ENCODE results near the gene BUD31. TPM values are rescaled to one million over a fixed set of nuclear protein-coding genes. Genes with fewer than 3 reads are reported as not detected.
"Not testable (repeated sequence)": the region's sequence is repeated elsewhere in the genome, so short reads cannot be mapped to it uniquely, and the experiment has no call there.

BUD31 gene
- total and polyA plus RNA-seq, 4 donors = 18.5 to 55.9 (median 32.0) TPM

GRCh38 chr7:99429756-99430155 lies 21.0 kb downstream of the BUD31 start:
- Histone ChIP-seq H3K4me1 (ENCODE audit: control insufficient read depth in 4 of 4, insufficient read depth in 4 of 4, low read length in 3 of 4) (peaks cover 0 to 3% (median 0%) of the 10 kb centered on the region in 4 donors), H3K4me3 (ENCODE audit: low read depth in 1 of 3, low read length in 3 of 3) (no peak overlapping the region), H3K9me3 (ENCODE audit: control insufficient read depth in 4 of 4, low read length in 3 of 4) (no peaks in the 10 kb centered on the region), H3K27ac (ENCODE audit: low read depth in 1 of 2, low read length in 2 of 2) (no peak overlapping the region), H3K36me3 (ENCODE audit: control insufficient read depth in 4 of 4, insufficient read depth in 3 of 4, low read depth in 1 of 4, low read length in 3 of 4) (peaks cover 5 to 46% (median 12%) of the 10 kb centered on the region in 4 donors), H3K9ac (ENCODE audit: low read depth in 1 of 2, low read length in 2 of 2) (no peak overlapping the region), H3K27me3 (ENCODE audit: control insufficient read depth in 4 of 4, insufficient read depth in 4 of 4, low read length in 3 of 4) (no peaks in the 10 kb centered on the region)
- DNase-seq (ENCODE audit: low spot score) = no peak
- WGBS = 97% methylated on average over 8 of the region's 8 CpGs
- TF ChIP-seq ATF3 (IDR thresholded peaks at IDR 0.05) = no peak
- TF ChIP-seq JUND (IDR thresholded peaks at IDR 0.05) = no peak
- no peak for TF ChIP-seq RXRA (IDR thresholded peaks at IDR 0.05)
- TF ChIP-seq CTCF (IDR thresholded peaks at IDR 0.05; ENCODE audit: low read depth, low read length, missing input control) = no peak
- no peak for TF ChIP-seq TAF1 (conservative IDR thresholded peaks at IDR 0.05)
- TF ChIP-seq REST (IDR thresholded peaks at IDR 0.05) = no peak
- no peak for TF ChIP-seq FOXA1 (IDR thresholded peaks at IDR 0.05)
- no peak for TF ChIP-seq HNF4G (IDR thresholded peaks at IDR 0.05)
- no peak for TF ChIP-seq YY1 (IDR thresholded peaks at IDR 0.05)
- TF ChIP-seq EGR1 (IDR thresholded peaks at IDR 0.05; ENCODE audit: low read depth in 2 of 2) = no peak
- no peak for TF ChIP-seq HNF4A (conservative IDR thresholded peaks at IDR 0.05)
- TF ChIP-seq NR2F2 (IDR thresholded peaks at IDR 0.05) = no peak
- no peak for TF ChIP-seq SP1 (IDR thresholded peaks at IDR 0.05)
- no peak for TF ChIP-seq RAD21 (IDR thresholded peaks at IDR 0.05)
- no peak for TF ChIP-seq ZBTB33 (IDR thresholded peaks at IDR 0.05)

GRCh38 chr7:99431756-99432540 lies 23.2 kb downstream of the BUD31 start:
- not testable (repeated sequence) for H3K27ac ChIP-seq (ENCODE audit: low read depth in 1 of 2, low read length in 2 of 2); DNase-seq (ENCODE audit: low spot score); H3K9ac ChIP-seq (ENCODE audit: low read depth in 1 of 2, low read length in 2 of 2); H3K4me3 ChIP-seq (ENCODE audit: low read depth in 1 of 3, low read length in 3 of 3); H3K4me1 ChIP-seq (ENCODE audit: control insufficient read depth in 4 of 4, insufficient read depth in 4 of 4, low read length in 3 of 4); H3K9me3 ChIP-seq (ENCODE audit: control insufficient read depth in 4 of 4, low read length in 3 of 4); H3K27me3 ChIP-seq (ENCODE audit: control insufficient read depth in 4 of 4, insufficient read depth in 4 of 4, low read length in 3 of 4)
- WGBS = 86% methylated on average over 13 of the region's 13 CpGs
- H3K36me3 ChIP-seq (ENCODE audit: control insufficient read depth in 4 of 4, insufficient read depth in 3 of 4, low read depth in 1 of 4, low read length in 3 of 4) = peaks cover 5 to 41% (median 12%) of the 10 kb centered on the region in 4 donors

Data from liver (tissue), 9 donors.